Common myeloid progenitor, CD34-positive (primary cell): ENCODE results near the gene SPRED3.
"Not testable (repeated sequence)": the region's sequence is repeated elsewhere in the genome, so short reads cannot be mapped to it uniquely, and the experiment has no call there.

Experiments
- CTCF ChIA-PET: fragments of 350-600 bp; sonication (Branson Sonifier 250); formaldehyde crosslinking; loops from one replicate; lab custom pipeline; 2021; ENCODE audit warnings: antibody characterized with exemption; lab: Charles Lee
- POLR2A ChIA-PET: fragments of 350-600 bp; sonication (Branson Sonifier 250); formaldehyde crosslinking; loops from one replicate; lab custom pipeline; 2021; ENCODE audit warnings: antibody characterized with exemption; lab: Charles Lee
- DNase-seq, 3 donors: peaks; one replicate each; pipeline versions ENCODE4 v3.0.0 to v3.0.0-alpha.2; 2013
- H3K27ac ChIP-seq, 2 experiments: 1 replicate in 1 of 2; 2 replicates in 1 of 2; pipeline ENCODE4 v1.7.0; 2013; ENCODE audit warnings: inconsistent platforms in 2 of 2, low read length in 2 of 2, mild to moderate bottlenecking in 2 of 2, low read depth in 1 of 2, moderate library complexity in 1 of 2; ENCODE audit not compliant: severe bottlenecking in 2 of 2, insufficient read depth in 1 of 2, poor library complexity in 1 of 2
- H3K27me3 ChIP-seq, 5 experiments: replicated peaks in 2 of 5; 1 replicate in 3 of 5; 2 replicates in 2 of 5; pipeline versions ENCODE4 v1.6.1 to v1.7.0; 2013; ENCODE audit warnings: low read length in 4 of 5, mild to moderate bottlenecking in 2 of 5, moderate library complexity in 2 of 5, inconsistent platforms in 1 of 5; ENCODE audit not compliant: insufficient read depth in 5 of 5, control insufficient read depth in 4 of 5
- H3K36me3 ChIP-seq, 4 experiments: 1 replicate in 2 of 4; 2 replicates in 2 of 4; pipeline versions ENCODE4 v1.6.1 to v1.7.0; 2013; ENCODE audit warnings: low read length in 3 of 4, control low read depth in 1 of 4, mild to moderate bottlenecking in 1 of 4; ENCODE audit not compliant: control insufficient read depth in 4 of 4, insufficient read depth in 4 of 4
- H3K4me1 ChIP-seq, 4 experiments: 1 replicate in 3 of 4; 2 replicates in 1 of 4; pipeline versions ENCODE4 v1.6.1 to v1.7.1; 2013; ENCODE audit warnings: low read length in 3 of 4, mild to moderate bottlenecking in 3 of 4, control low read depth in 1 of 4, inconsistent platforms in 1 of 4, moderate library complexity in 1 of 4; ENCODE audit not compliant: control insufficient read depth in 4 of 4, insufficient read depth in 4 of 4; ENCODE audit errors: control extremely low read depth in 1 of 4
- H3K4me3 ChIP-seq, 7 experiments: 1 replicate in 4 of 7; 2 replicates in 3 of 7; pipeline versions ENCODE4 v1.5.1 to v1.7.0; 2013; ENCODE audit warnings: mild to moderate bottlenecking in 7 of 7, low read length in 6 of 7, moderate library complexity in 6 of 7, inconsistent platforms in 2 of 7, low read depth in 2 of 7, control low read depth in 1 of 7; ENCODE audit not compliant: insufficient read depth in 4 of 7, control insufficient read depth in 1 of 7; ENCODE audit errors: extremely low read depth in 1 of 7
- H3K9me3 ChIP-seq, 5 experiments: 1 replicate in 4 of 5; 2 replicates in 1 of 5; pipeline versions ENCODE4 v1.6.1 to v1.7.1; 2013; ENCODE audit warnings: low read length in 4 of 5, mild to moderate bottlenecking in 2 of 5, inconsistent platforms in 1 of 5, low read depth in 1 of 5, moderate library complexity in 1 of 5; ENCODE audit not compliant: control insufficient read depth in 4 of 5, insufficient read depth in 2 of 5; ENCODE audit errors: control extremely low read depth in 1 of 5
- WGBS: methylation state at CpG from one replicate; pipeline ENCODE4 v1.1.5; 2013; ENCODE audit not compliant: insufficient coverage; 5-methylcytosine and 5-hydroxymethylcytosine counted together

Gene SPRED3

GRCh38 chr19:38361633-38362075 is 26.8 kb upstream of the SPRED3 start:
- peak; percentile 88 to 95 (median 94) for DNase-seq
- Histone ChIP-seq H3K36me3 (no peaks in the 10 kb centered on the region), H3K27ac (no peak overlapping the region), H3K4me1 (peaks cover 0 to 20% (median 14%) of the 10 kb centered on the region in 4 experiments), H3K9me3 (no peaks in the 10 kb centered on the region), H3K4me3 (peak overlapping the region; percentile 46 to 88 (median 74)), H3K27me3 (peaks cover 0 to 37% (median 24%) of the 10 kb centered on the region in 5 experiments)
- CTCF ChIA-PET: interaction anchor here (0.8 kb wide), 1 partner anchor 29 kb away, joined by 3 read pairs; no protein-coding TSS in a partner anchor
- 0% methylated on average over 29 of the region's 37 CpGs for WGBS
- POLR2A ChIA-PET: interaction anchor here (2.5 kb wide), 1 partner anchor 13 kb away, joined by 11 read pairs; the partner anchor contains the start of gene PSMD8

- CTCF ChIA-PET: interaction anchor here (0.8 to 1.1 kb wide), 2 partner anchors 12 to 28 kb away, joined by 3 read pairs; partner anchors contain the start of gene PSMD8
Measured at GRCh38 chr19:38362076-38362945, 26.2 kb upstream of the SPRED3 start.

GRCh38 chr19:38362946-38363688 is 25.4 kb upstream of the SPRED3 start:
- H3K9me3 ChIP-seq, DNase-seq, H3K36me3 ChIP-seq, H3K27ac ChIP-seq: not testable (repeated sequence)
- H3K4me3 ChIP-seq: peak overlapping the region in 5 of 7 experiments; percentile 68 to 88 (median 78)
- ChIA-PET POLR2A (interaction anchor here (1.0 to 2.5 kb wide), 2 partner anchors 11 to 12 kb away, joined by 3 to 11 read pairs; partner anchors contain the start of gene PSMD8), CTCF (interaction anchor here (1.1 kb wide), 1 partner anchor 11 kb away, joined by 3 read pairs; the partner anchor contains the start of gene PSMD8)
- 84% methylated on average over 11 of the region's 16 CpGs for WGBS
- H3K4me1 ChIP-seq: peaks cover 0 to 20% (median 14%) of the 10 kb centered on the region in 4 experiments
- H3K27me3 ChIP-seq: peaks cover 0 to 34% (median 21%) of the 10 kb centered on the region in 5 experiments

More at GRCh38 chr19:38362076-38362945, 26.2 kb upstream of the SPRED3 start:
- Histone ChIP-seq H3K27ac (no peak overlapping the region), H3K36me3 (no peaks in the 10 kb centered on the region), H3K4me1 (peaks cover 0 to 20% (median 14%) of the 10 kb centered on the region in 4 experiments), H3K27me3 (peaks cover 0 to 36% (median 24%) of the 10 kb centered on the region in 5 experiments), H3K9me3 (no peaks in the 10 kb centered on the region), H3K4me3 (peak overlapping the region; percentile 46 to 88 (median 74))
- POLR2A ChIA-PET: interaction anchor here (0.6 to 2.5 kb wide), 3 partner anchors 12 to 309 kb away, joined by 3 to 11 read pairs (median 3); partner anchors contain the start of gene PSMD8
- 3% methylated on average over 54 of the region's 68 CpGs for WGBS
- peak; percentile 82 to 91 (median 90) for DNase-seq

GRCh38 chr19:38367041-38367440 is 21.5 kb upstream of the SPRED3 start:
- DNase-seq: no peak
- H3K9me3 ChIP-seq: peaks cover 0 to 2% (median 0%) of the 10 kb centered on the region in 5 experiments
- POLR2A ChIA-PET: no interaction called here
- WGBS: 96% methylated on average over 12 of the region's 12 CpGs
- H3K4me1 ChIP-seq: peaks cover 0 to 12% (median 7%) of the 10 kb centered on the region in 4 experiments
- peaks cover 0 to 3% (median 0%) of the 10 kb centered on the region in 5 experiments for H3K27me3 ChIP-seq
- H3K36me3 ChIP-seq: no peaks in the 10 kb centered on the region
- H3K27ac ChIP-seq: no peak overlapping the region
- CTCF ChIA-PET: no interaction called here
- no peak overlapping the region for H3K4me3 ChIP-seq

- no peak for DNase-seq
- no peak overlapping the region for H3K27ac ChIP-seq
- peaks cover 0 to 3% (median 0%) of the 10 kb centered on the region in 5 experiments for H3K27me3 ChIP-seq
- peaks cover 0 to 2% (median 0%) of the 10 kb centered on the region in 5 experiments for H3K9me3 ChIP-seq
- no peak overlapping the region for H3K4me3 ChIP-seq
- 93% methylated on average over 2 of the region's 2 CpGs for WGBS
- H3K36me3 ChIP-seq: no peaks in the 10 kb centered on the region
- CTCF ChIA-PET: no interaction called here
- H3K4me1 ChIP-seq: peaks cover 4 to 8% (median 5%) of the 10 kb centered on the region in 4 experiments
- POLR2A ChIA-PET: no interaction called here
Measured at GRCh38 chr19:38369584-38369983, 18.9 kb upstream of the SPRED3 start.

GRCh38 chr19:38370299-38370698 is 18.2 kb upstream of the SPRED3 start:
- POLR2A ChIA-PET: no interaction called here

More at GRCh38 chr19:38370299-38370698, 18.2 kb upstream of the SPRED3 start:
- 76% methylated on average over 12 of the region's 12 CpGs for WGBS
- no peaks in the 10 kb centered on the region for H3K36me3 ChIP-seq
- peaks cover 0 to 3% (median 0%) of the 10 kb centered on the region in 5 experiments for H3K27me3 ChIP-seq
- peaks cover 0 to 2% (median 0%) of the 10 kb centered on the region in 5 experiments for H3K9me3 ChIP-seq
- CTCF ChIA-PET: no interaction called here
- H3K4me1 ChIP-seq: peaks cover 6 to 11% (median 9%) of the 10 kb centered on the region in 4 experiments
- H3K27ac ChIP-seq: no peak overlapping the region
- H3K4me3 ChIP-seq: no peak overlapping the region
- peak in 1 of 3 donors; percentile 37 for DNase-seq
